ENCODE results near the gene RAB11FIP5.
"Not testable (repeated sequence)": the region's sequence is repeated elsewhere in the genome, so short reads cannot be mapped to it uniquely, and the experiment has no call there.

RAB11FIP5 gene

DNA sequence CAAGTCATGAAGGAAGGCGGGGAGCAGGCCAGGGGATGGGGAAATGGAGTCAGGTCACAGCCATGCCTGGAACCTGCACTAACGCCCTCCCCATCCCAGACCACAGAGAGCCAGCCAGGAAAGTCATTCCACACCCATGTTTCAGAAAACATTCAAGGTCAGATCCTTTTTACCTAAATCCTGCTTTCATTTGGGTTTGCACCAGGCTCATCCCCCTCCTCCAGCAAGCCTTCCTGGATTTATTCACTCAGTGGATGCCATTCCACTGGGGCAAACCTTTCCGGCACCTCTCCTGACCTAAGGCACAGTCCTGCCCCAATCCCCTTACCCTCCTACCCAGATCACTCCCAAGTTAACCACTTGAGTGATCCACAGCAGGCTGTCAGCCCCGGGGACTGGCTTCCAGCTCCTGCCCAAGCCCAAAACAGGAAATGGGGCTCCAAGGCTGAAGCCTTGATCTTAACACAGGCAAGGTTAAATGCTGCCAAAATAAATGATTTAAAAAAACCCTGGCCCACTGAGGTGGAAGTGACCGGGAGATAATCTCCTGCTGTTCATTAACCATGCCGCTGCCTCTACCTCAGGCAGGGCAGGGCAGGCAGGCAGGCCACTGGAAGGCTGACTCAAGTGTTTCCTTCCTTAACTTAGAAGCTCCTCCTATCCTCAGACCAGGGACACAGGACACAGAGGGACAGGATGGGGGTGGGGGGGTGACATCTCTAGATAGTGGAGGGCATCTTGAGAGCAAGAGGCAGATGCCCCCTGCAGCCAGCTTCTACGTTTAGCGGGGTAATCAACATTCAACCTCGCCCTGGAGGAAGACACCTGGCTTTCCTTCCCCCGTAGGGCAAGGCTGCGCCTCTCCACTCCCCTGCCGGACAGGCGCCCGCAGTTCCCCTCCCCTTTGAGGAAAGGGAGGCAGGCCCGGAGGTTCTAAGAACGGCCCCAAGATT is 1.4 kb downstream of the RAB11FIP5 start:
- peak in 2 of 51 donors; percentile 11 to 14 for DNase-seq

- DNase-seq = no peak
Observed at GRCh38 chr2:73110168-73111072, 2.3 kb downstream of the RAB11FIP5 start.

DNA sequence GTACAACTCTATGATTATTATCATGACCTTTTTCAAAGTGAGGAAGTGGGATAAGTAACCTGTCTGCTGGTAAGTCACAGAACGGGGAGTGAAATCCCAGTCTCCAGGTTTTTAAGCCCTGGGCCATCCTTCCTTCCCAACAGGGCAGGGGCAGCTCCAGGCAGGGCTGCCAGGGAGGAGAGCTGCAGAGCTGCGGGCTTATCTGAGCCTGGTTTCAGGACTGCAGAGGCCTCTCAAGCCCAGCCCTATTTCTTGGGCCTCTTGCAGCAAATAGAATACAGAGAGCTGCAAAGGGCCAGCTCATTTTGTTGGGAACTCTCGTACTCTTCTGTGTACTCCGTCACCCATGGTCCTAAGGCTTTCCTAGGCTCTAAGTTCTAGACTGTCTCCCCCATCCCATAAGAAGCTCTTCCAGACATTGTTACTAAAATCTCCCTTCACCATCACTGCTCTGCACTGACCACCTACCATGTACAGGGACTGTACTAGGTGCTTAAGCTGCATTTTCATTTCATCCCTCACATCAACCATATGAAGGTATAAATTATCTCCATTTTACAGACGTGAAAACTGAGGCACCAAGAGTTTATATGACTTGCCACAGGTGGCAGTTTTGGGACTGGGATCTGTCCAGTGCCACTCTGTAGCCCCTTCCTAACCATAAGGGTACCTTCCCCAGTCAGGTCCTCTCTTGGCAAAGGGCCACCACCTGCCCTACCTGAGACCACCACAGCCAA is 3.1 kb downstream of the RAB11FIP5 start:
- DNase-seq = no peak

- no peak for DNase-seq
Observed at GRCh38 chr2:73107211-73107926, 5.4 kb downstream of the RAB11FIP5 start.

- no peak for DNase-seq
Observed at GRCh38 chr2:73106791-73107190, 6.0 kb downstream of the RAB11FIP5 start.

- DNase-seq = no peak
Observed at GRCh38 chr2:73105511-73105971, 7.2 kb downstream of the RAB11FIP5 start.

GRCh38 chr2:73104933-73105332 is 7.8 kb downstream of the RAB11FIP5 start:
- no peak for DNase-seq

DNA sequence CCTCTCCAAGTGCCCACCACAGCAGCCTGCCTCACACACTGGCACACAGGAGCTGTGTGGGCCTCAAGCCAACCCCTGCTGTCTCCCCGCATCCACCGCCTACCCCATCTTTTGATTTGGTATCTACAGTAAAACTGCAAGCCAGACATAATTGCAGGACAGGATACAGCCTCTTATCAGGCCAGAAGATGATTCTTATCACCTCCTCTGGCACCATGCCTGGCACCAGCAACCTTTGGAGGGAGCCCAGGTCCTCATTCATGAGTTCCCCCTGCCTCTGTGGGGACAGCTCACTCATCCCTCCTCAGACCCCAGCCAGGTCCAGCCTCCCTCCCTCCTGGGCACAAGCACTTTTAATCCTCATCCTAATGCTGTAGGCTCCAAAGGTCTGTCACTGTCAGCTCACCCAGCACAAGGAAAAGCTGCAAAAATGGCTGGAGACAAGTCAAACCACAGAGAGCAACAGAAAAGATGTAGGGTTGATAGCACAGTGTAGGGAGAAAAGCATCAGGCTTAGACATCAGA is 9.7 kb downstream of the RAB11FIP5 start:
- peak in 1 of 51 donors; percentile 7 for DNase-seq

GRCh38 chr2:73101626-73102256 is 11.0 kb downstream of the RAB11FIP5 start:
- no peak for DNase-seq

GRCh38 chr2:73100956-73101355 is 11.8 kb downstream of the RAB11FIP5 start:
- DNase-seq = no peak

- DNase-seq = no peak
Observed at GRCh38 chr2:73099486-73099885, 13.3 kb downstream of the RAB11FIP5 start.

DNA sequence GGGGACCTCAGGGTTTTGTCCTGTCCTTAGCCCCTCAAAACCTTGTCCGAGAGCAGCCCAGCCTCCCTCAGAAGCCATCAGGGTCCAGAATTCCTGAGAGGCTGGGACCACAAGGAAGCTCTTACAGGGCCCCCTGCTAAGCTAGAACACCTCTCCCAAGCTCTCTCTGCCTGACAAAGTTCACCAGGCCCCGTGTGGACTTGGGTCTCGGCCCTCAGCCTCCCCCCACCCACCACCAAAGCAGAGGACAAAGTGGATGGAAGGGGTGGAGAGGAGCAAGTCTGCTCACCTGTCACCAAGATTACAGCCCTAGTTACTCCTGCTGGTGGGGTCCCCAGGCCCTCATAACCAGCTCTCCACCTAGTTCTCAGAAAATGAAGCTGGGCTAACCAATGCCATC is 16.8 kb downstream of the RAB11FIP5 start:
- no peak for DNase-seq

GRCh38 chr2:73093601-73094218 is 19.0 kb downstream of the RAB11FIP5 start:
- DNase-seq = not testable (repeated sequence)

- DNase-seq = no peak
Observed at GRCh38 chr2:73092146-73092783, 20.5 kb downstream of the RAB11FIP5 start.

DNA sequence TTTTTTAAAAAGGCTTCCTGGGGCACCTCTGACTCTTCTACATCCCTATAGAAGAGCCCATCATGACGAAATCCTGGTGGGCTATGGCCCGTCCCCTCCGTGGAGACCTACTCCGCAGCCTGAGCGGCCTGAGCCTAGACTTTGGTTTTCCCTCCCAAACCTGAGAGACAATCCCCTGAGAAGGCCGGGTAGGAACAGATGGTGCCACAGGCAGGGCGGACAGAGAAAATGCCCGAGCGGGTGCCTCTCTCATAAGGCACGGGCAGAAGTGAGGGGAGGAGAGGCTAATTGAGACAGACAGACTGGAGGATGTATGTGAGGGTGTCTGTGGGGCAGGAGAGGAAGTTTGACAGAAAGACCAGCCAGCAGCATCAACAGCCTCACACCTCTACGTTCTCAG is 21.1 kb downstream of the RAB11FIP5 start:
- no peak for DNase-seq

DNA sequence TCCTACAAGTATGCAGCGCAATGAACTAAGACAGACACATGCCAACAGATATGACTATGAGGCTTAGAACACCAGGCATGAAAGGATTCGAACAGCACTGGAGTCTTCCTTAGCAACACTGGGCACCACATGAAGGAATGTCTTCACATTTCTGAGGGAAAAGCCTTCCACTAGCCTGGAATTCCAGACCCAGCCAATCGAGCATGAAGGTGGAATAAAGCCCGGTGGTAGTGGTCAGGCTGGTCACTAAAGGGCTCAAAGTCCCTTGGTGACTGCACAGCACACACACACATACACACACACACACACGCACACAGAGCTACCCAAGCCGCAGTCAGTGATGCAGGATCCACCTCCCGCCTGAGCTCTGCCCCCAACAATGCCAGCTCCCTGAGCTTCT is 21.6 kb downstream of the RAB11FIP5 start:
- DNase-seq = no peak

GRCh38 chr2:73089270-73090030 is 23.3 kb downstream of the RAB11FIP5 start:
- peak in 1 of 51 donors; percentile 6 for DNase-seq

DNA sequence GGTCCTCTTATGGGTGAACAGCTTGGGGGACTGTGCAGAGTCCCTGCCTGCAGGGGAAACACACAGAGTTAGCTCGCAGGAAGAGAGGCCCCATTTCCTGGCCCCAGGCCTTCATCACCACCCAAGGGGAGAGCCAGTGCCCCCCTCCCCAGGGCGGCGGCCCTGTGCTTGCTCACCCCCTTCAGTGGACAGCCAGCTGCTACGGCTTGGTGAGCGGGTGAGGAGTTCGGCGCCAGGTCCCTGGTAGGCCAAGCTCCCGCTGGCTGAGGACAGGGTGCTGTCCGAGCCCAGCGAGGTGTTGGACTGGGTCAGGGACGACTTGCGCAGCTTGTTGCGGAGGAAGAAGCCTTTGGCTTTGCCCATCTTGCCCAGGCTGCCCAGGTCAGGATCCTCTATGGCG is 24.0 kb downstream of the RAB11FIP5 start:
- DNase-seq = no peak

All from hypothalamus (tissue), 51 donors.